LNCaP clone FGC (cell line): ENCODE measurements around the gene PAPOLA.

Experiments
- DNase-seq: peaks from one replicate; pipeline ENCODE4 v3.0.0-alpha.2; 2011; ENCODE audit warnings: low read depth
- H3K4me3 ChIP-seq: 2 replicates; pipeline ENCODE4 v1.5.1; 2011; ENCODE audit warnings: mild to moderate bottlenecking, low read depth, low read length, control low read depth
- CTCF ChIP-seq: IDR thresholded peaks from 2 replicates; pipeline ENCODE4 v1.5.1; 2012; ENCODE audit warnings: mild to moderate bottlenecking; ENCODE audit not compliant: control insufficient read depth, insufficient read depth; ENCODE audit errors: extremely low read depth

PAPOLA gene

DNA sequence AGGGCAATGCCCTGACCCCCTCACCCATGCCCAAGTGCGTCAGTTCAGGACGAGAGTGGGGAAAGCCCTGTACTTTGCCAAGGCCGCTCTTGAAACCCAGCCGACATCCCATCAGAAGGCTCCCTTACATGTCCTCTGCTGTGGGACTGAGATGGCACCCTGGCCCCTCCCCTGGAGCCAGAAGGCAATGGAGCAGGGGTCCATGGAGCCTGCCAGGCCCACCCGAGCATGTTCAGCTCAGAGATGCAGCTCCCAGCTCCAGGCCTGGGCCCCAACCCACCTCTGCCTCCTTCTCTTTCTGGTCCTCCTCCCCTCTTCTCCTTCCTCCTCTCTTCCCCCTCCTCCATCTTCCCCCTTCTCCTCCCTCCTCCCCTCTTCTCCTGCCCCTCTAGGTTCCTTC, 95.5 kb downstream of the PAPOLA start:
- no peak overlapping the region for H3K4me3 ChIP-seq
- no peak for TF ChIP-seq CTCF
- no peak for DNase-seq

DNA sequence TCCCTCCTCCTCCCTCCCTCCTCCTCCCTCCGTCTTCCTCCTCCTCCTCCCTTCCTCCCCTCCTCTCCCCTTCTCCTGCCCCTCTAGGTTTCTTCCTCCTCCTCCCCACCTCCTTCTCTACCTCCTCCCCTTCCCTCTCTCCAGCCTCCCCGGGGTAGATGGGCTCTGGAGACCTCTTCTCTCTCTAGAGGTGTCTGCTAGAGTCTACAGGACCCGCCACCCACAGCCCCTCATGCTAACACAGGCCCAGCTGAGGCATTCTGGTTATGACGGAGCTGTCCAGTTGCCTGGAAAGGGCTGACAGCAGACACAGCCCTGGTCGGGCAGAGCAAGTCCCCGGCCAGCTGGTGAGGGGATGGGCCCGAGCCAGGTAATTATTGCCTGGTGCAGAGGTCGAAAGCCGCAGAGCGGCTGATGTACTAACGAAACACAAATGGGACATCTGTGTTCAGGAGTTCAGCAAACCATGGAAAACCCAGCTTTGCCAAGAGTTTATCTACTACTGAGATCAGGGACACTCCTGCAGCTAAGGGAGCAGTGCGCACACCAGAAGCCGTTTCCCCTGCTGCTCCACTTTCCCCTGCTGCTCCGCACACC, 96.2 kb downstream of the PAPOLA start:
- no peak for TF ChIP-seq CTCF
- DNase-seq: no peak

DNA sequence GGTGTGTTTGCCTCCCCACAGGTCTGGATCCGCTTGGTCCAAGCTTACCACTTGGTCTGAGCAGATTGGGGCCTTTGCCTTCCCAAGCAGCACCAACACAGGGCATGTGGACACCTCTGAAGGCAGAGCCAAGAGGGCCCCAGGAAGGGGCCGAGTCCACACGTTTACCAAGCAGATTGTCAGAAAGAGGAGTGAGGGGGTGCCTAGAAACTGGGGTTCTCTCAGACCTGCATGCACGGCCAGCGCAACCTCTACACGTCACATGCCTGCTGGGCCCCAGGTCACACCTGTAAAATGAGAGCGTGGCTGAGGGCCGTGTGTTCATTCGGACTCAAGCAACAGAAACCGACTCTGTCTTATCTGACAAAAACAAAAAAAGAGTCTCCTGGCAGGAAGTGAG, 96.9 kb downstream of the PAPOLA start:
- H3K4me3 ChIP-seq: no peak overlapping the region
- no peak for DNase-seq
- TF ChIP-seq CTCF: no peak

More for the DNA sequence above, 96.2 kb downstream of the PAPOLA start:
- H3K4me3 ChIP-seq: no peak overlapping the region

GRCh38 chr14:96602186-96602585, 100.0 kb downstream of the PAPOLA start:
- no peak for TF ChIP-seq CTCF
- DNase-seq: no peak
- no peak overlapping the region for H3K4me3 ChIP-seq

DNA sequence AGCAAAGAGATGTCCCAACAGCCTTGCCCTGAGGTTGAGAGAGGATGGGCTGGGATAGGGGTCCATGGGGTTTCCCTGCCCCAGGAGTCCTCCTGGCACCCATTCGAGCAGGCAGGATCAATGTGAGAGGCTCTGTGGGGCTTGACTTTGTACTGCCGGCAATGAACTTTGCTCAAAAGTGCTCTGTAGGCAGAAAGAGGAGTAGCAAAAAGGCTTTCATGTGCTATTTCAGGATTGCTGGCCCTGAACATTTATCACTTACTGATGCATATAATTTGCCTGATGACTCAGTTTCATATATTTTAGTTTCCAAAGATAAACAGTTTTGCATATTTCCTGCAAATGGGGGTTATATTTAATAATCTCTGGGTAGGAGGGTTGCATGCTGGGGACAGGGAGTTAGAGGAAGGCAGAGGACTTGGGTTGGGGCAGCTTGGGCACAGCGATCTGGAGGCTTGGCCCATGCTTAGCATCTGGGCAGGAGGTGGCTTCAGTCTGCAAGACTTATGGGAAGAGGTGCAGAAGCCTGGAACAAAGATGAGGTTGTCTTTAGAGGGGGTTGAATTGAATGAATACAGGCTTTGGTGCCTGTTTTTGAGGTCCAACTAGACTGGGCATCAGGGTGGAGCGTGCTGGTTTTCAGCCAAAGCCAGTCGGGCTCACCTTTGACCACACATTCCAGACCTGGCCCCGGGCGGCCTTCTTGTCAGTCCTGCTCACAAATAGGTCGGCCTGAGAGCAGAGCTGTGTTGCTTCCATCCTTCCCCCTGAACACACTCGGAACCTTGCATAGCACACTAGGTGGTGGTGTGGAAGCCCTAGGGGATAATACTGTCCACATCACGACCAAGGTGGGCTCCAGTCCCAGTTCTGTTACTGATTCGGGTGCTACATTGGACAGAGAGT, 101.4 kb downstream of the PAPOLA start:
- TF ChIP-seq CTCF: no peak
- DNase-seq: no peak
- H3K4me3 ChIP-seq: no peak overlapping the region

DNA sequence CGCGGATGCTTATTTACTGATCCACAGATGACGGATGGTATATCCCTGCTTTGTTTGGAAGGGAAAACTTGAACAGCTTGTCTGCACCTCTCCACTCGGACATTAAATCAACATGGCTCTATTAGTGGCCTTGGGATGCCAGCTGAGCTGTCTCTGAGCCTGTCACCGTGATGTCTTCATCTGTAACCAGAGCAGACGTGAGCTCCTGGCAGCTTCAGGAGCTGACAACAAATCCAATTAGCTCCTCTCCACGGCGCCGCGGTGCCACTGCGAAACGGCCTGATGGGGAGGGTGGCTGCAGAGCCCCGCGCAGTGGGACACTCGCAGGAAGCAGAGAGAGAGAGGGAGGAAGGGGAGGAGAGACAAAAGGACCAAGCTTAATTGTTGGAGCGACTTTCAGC, 112.3 kb downstream of the PAPOLA start:
- no peak overlapping the region for H3K4me3 ChIP-seq
- no peak for TF ChIP-seq CTCF

More for the DNA sequence above, 112.3 kb downstream of the PAPOLA start:
- DNase-seq: no peak
